Neural cell (in vitro differentiated cells): ENCODE results near the gene HOMEZ. TPM values are rescaled to one million over a fixed set of nuclear protein-coding genes. Genes with fewer than 3 reads are reported as not detected.
A peak's percentile ranks its signal among the peaks of the same experiment; 100 is the strongest.

ENCODE experiments used
- H2AFZ ChIP-seq: fragments of 200-600, 300-800 bp; sonication (generic), shearing (Covaris generic); 2 replicates; pipeline ENCODE4 v1.6.0; 2014; ENCODE audit warnings: low read depth, mild to moderate bottlenecking, antibody characterized with exemption, low read length, moderate library complexity
- H3F3A ChIP-seq: fragments of 200-600 bp; shearing (Covaris generic); 2 replicates; pipeline ENCODE4 v1.6.1; 2016; ENCODE audit warnings: mild to moderate bottlenecking, moderate library complexity, mixed read lengths, antibody characterized with exemption, low read length; ENCODE audit not compliant: insufficient read depth, poor library complexity, severe bottlenecking
- H3K27ac ChIP-seq: fragments of 200-600, 300-800 bp; sonication (generic), shearing (Covaris generic); 2 replicates; pipeline ENCODE4 v1.5.1; 2014; ENCODE audit warnings: mild to moderate bottlenecking, low read length, moderate library complexity
- H3K27me3 ChIP-seq: fragments of 300-800, 200-600 bp; sonication (generic), shearing (Covaris generic); 2 replicates; pipeline ENCODE4 v1.6.0; 2014; ENCODE audit warnings: mild to moderate bottlenecking, low read depth, low read length, moderate library complexity; ENCODE audit not compliant: insufficient read depth
- H3K36me3 ChIP-seq: fragments of 300-800, 200-600 bp; sonication (generic), shearing (Covaris generic); 2 replicates; pipeline ENCODE4 v1.5.1; 2014; ENCODE audit warnings: mild to moderate bottlenecking, antibody characterized with exemption, low read length, moderate library complexity; ENCODE audit not compliant: insufficient read depth
- H3K4me2 ChIP-seq: fragments of 300-800, 200-600 bp; sonication (generic), shearing (Covaris generic); 2 replicates; pipeline ENCODE4 v1.6.0; 2014; ENCODE audit warnings: mild to moderate bottlenecking, low read length
- H3K4me3 ChIP-seq: fragments of 300-800, 200-600 bp; sonication (generic), shearing (Covaris generic); 2 replicates; pipeline ENCODE4 v1.5.1; 2014; ENCODE audit warnings: mild to moderate bottlenecking, low read length, moderate library complexity
- H3K79me2 ChIP-seq: fragments of 200-600 bp; shearing (Covaris generic); replicated peaks from 2 replicates; pipeline ENCODE4 v1.6.0; 2014; ENCODE audit warnings: mild to moderate bottlenecking, low read length, moderate library complexity; ENCODE audit not compliant: insufficient read depth
- H3K9ac ChIP-seq: fragments of 300-800, 200-600 bp; sonication (generic), shearing (Covaris generic); 2 replicates; pipeline ENCODE4 v1.6.1; 2016; ENCODE audit warnings: mild to moderate bottlenecking, low read length, mixed read lengths
- H3K9me2 ChIP-seq: fragments of 200-600 bp; shearing (Covaris generic); 2 replicates; pipeline ENCODE4 v1.6.1; 2016; ENCODE audit warnings: mild to moderate bottlenecking, low read length, mixed read lengths; ENCODE audit not compliant: insufficient read depth
- H3K9me3 ChIP-seq: fragments of 200-600, 300-800 bp; sonication (generic), shearing (Covaris generic); 2 replicates; pipeline ENCODE4 v1.6.1; 2016; ENCODE audit warnings: mild to moderate bottlenecking, mixed run types, low read length, moderate library complexity, mixed read lengths
- H4K20me1 ChIP-seq: fragments of 200-600 bp; shearing (Covaris generic); 2 replicates; pipeline ENCODE4 v1.6.1; 2016; ENCODE audit warnings: mild to moderate bottlenecking, mixed run types; ENCODE audit not compliant: insufficient read depth
- CTCF ChIP-seq: fragments of 450-650 bp; IDR thresholded peaks from 2 replicates; pipeline ENCODE4 v1.5.1; 2014; ENCODE audit warnings: antibody characterized with exemption, mild to moderate bottlenecking, moderate library complexity; ENCODE audit not compliant: poor library complexity, severe bottlenecking
- EP300 ChIP-seq: fragments of 450-650 bp; conservative IDR thresholded peaks from 2 replicates; pipeline ENCODE4 v1.6.1; 2014; ENCODE audit warnings: antibody characterized with exemption, mild to moderate bottlenecking, moderate library complexity; ENCODE audit not compliant: poor library complexity, severe bottlenecking
- EZH2 ChIP-seq: fragments of 200-600, 300-800 bp; shearing (Covaris generic), sonication (generic); IDR thresholded peaks from 2 replicates; pipeline ENCODE4 v1.6.1; 2014; ENCODE audit warnings: antibody characterized with exemption, low read length, borderline replicate concordance, mild to moderate bottlenecking; ENCODE audit not compliant: insufficient read depth, poor library complexity, severe bottlenecking
- MXI1 ChIP-seq: fragments of 450-650 bp; conservative IDR thresholded peaks from 2 replicates; pipeline ENCODE4 v1.6.1; 2014; ENCODE audit warnings: antibody characterized with exemption, mild to moderate bottlenecking; ENCODE audit not compliant: poor library complexity, severe bottlenecking
- POLR2AphosphoS5 ChIP-seq: IDR thresholded peaks from 2 replicates; pipeline ENCODE4 v1.6.1; 2012
- RAD21 ChIP-seq: fragments of 450-650 bp; conservative IDR thresholded peaks from 2 replicates; pipeline ENCODE4 v1.6.1; 2014; ENCODE audit warnings: antibody characterized with exemption, mild to moderate bottlenecking, moderate library complexity
- SMC3 ChIP-seq: fragments of 450-650 bp; conservative IDR thresholded peaks from 2 replicates; pipeline ENCODE4 v1.6.1; 2014; ENCODE audit warnings: antibody characterized with exemption, mild to moderate bottlenecking, moderate library complexity; ENCODE audit not compliant: poor library complexity
- TAF1 ChIP-seq: IDR thresholded peaks from 2 replicates; pipeline ENCODE4 v1.6.1; 2012; ENCODE audit warnings: low read depth
- polyA plus RNA-seq: library from polyadenylated mRNA; depleted of rRNA; stranded (reverse); fragments of >200 nt; gene quantifications from 2 replicates; pipeline ENCODE4 v1.2.3, GENCODE V29; 2014
- TF ChIP-seq, protein P1 (sequence below): IDR thresholded peaks from 2 replicates; pipeline ENCODE4 v1.6.1; 2012; ENCODE audit warnings: borderline replicate concordance

Gene HOMEZ
- polyA plus RNA-seq, 1 donor from 2014 or later, result 6.6 TPM

- no peaks in the 10 kb centered on the region for H3K9me3 ChIP-seq
- H4K20me1 ChIP-seq, result no peaks in the 10 kb centered on the region
- H3K79me2 ChIP-seq, result peaks cover 23% of the 10 kb centered on the region
- no peaks in the 10 kb centered on the region for H3K36me3 ChIP-seq
- H3K4me3 ChIP-seq, result peak overlapping the region; percentile 76
- no peaks in the 10 kb centered on the region for H3K9me2 ChIP-seq
- no peak overlapping the region for H3K27ac ChIP-seq
- no peak for TF ChIP-seq MXI1
- no peak for TF ChIP-seq SMC3
- TF ChIP-seq, protein P1, sequence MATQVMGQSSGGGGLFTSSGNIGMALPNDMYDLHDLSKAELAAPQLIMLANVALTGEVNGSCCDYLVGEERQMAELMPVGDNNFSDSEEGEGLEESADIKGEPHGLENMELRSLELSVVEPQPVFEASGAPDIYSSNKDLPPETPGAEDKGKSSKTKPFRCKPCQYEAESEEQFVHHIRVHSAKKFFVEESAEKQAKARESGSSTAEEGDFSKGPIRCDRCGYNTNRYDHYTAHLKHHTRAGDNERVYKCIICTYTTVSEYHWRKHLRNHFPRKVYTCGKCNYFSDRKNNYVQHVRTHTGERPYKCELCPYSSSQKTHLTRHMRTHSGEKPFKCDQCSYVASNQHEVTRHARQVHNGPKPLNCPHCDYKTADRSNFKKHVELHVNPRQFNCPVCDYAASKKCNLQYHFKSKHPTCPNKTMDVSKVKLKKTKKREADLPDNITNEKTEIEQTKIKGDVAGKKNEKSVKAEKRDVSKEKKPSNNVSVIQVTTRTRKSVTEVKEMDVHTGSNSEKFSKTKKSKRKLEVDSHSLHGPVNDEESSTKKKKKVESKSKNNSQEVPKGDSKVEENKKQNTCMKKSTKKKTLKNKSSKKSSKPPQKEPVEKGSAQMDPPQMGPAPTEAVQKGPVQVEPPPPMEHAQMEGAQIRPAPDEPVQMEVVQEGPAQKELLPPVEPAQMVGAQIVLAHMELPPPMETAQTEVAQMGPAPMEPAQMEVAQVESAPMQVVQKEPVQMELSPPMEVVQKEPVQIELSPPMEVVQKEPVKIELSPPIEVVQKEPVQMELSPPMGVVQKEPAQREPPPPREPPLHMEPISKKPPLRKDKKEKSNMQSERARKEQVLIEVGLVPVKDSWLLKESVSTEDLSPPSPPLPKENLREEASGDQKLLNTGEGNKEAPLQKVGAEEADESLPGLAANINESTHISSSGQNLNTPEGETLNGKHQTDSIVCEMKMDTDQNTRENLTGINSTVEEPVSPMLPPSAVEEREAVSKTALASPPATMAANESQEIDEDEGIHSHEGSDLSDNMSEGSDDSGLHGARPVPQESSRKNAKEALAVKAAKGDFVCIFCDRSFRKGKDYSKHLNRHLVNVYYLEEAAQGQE, result no peak
- no peak for TF ChIP-seq RAD21
- TF ChIP-seq TAF1, result no peak
- no peak for TF ChIP-seq EZH2
- TF ChIP-seq POLR2AphosphoS5, result no peak
- TF ChIP-seq EP300, result no peak
- no peak for TF ChIP-seq CTCF
- no peak overlapping the region for H2AFZ ChIP-seq
- peaks cover 10% of the 10 kb centered on the region for H3F3A ChIP-seq
- peak overlapping the region; percentile 99 for H3K9ac ChIP-seq
- H3K4me2 ChIP-seq, result peak overlapping the region; percentile 85
- H3K27me3 ChIP-seq, result no peaks in the 10 kb centered on the region
Observed at GRCh38 chr14:23323838-23324454, 38.0 kb upstream of the HOMEZ start.

GRCh38 chr14:23322568-23323517 is 36.9 kb upstream of the HOMEZ start:
- TF ChIP-seq CTCF, result no peak
- no peak for TF ChIP-seq TAF1
- no peak for TF ChIP-seq SMC3
- no peak for TF ChIP-seq EZH2
- TF ChIP-seq, protein P1, result no peak
- no peak for TF ChIP-seq MXI1
- no peak for TF ChIP-seq EP300
- no peak for TF ChIP-seq RAD21
- no peak for TF ChIP-seq POLR2AphosphoS5
- Histone ChIP-seq H4K20me1 (no peaks in the 10 kb centered on the region), H3K9me3 (no peaks in the 10 kb centered on the region), H3K79me2 (peaks cover 23% of the 10 kb centered on the region), H3F3A (peaks cover 10% of the 10 kb centered on the region), H3K4me2 (peak overlapping the region; percentile 85), H3K9me2 (no peaks in the 10 kb centered on the region), H3K27me3 (no peaks in the 10 kb centered on the region), H3K9ac (peak overlapping the region; percentile 99), H2AFZ (peak overlapping the region; percentile 40), H3K36me3 (no peaks in the 10 kb centered on the region), H3K27ac (peak overlapping the region; percentile 98), H3K4me3 (peak overlapping the region; percentile 76)
